PC-3 (cell line): ENCODE measurements around the gene MAP3K20. TPM values are rescaled to one million over a fixed set of nuclear protein-coding genes. Genes with fewer than 3 reads are reported as not detected.

Source experiments
- ATAC-seq: fragments of 200-7000 bp; cut with Tn5 transposase; 2 replicates; pipeline ENCODE4 v1.9.1; 2020; ENCODE audit warnings: mild to moderate bottlenecking, moderate library complexity
- BruUV-seq: library from RNA; stranded (reverse); fragments of 400-500 nt; replicated peaks from 2 replicates; lab custom pipeline; 2021; lab: Mats Ljungman, UMichigan
- CTCF ChIA-PET: fragments of 300-600 bp; sonication (Branson Sonifier 250); formaldehyde crosslinking; loops from one replicate; lab custom pipeline; 2022; ENCODE audit warnings: antibody characterized with exemption; lab: Charles Lee
- POLR2A ChIA-PET: fragments of 300-600 bp; sonication (Branson Sonifier 250); formaldehyde crosslinking; loops from one replicate; lab custom pipeline; 2022; ENCODE audit warnings: antibody characterized with exemption; ENCODE audit not compliant: unreplicated experiment; lab: Charles Lee
- DNase-seq: peaks from one replicate; pipeline ENCODE4 v3.0.0-alpha.2; 2015
- H2AFZ ChIP-seq: fragments of 300-600 bp; sonication (generic); 2 replicates; pipeline ENCODE4 v1.6.0; 2016; ENCODE audit warnings: antibody characterized with exemption, low read length
- H3F3A ChIP-seq: fragments of 300-600 bp; sonication (generic); one replicate; pipeline ENCODE4 v1.6.0; 2017; ENCODE audit warnings: antibody characterized with exemption, low read length, control low read depth, mild to moderate bottlenecking; ENCODE audit not compliant: unreplicated experiment
- H3K27ac ChIP-seq: fragments of 300-600 bp; sonication (generic); 2 replicates; pipeline ENCODE4 v1.5.1; 2016; ENCODE audit warnings: mild to moderate bottlenecking, low read length
- H3K27me3 ChIP-seq: fragments of 300-600 bp; sonication (generic); 2 replicates; pipeline ENCODE4 v1.6.1; 2016; ENCODE audit warnings: low read length, mixed read lengths
- H3K36me3 ChIP-seq: fragments of 300-600 bp; sonication (generic); 2 replicates; pipeline ENCODE4 v1.6.1; 2016; ENCODE audit warnings: low read depth, mixed run types, low read length, mixed read lengths
- H3K4me1 ChIP-seq: fragments of 300-600 bp; sonication (generic); 2 replicates; pipeline ENCODE4 v1.5.1; 2016; ENCODE audit warnings: low read length; ENCODE audit not compliant: insufficient read depth
- H3K4me2 ChIP-seq: fragments of 300-600 bp; sonication (generic); 2 replicates; pipeline ENCODE4 v1.6.0; 2016; ENCODE audit warnings: low read length
- H3K4me3 ChIP-seq: fragments of 300-600 bp; sonication (generic); 2 replicates; pipeline ENCODE4 v1.5.1; 2016; ENCODE audit warnings: mild to moderate bottlenecking, low read length, mixed read lengths
- H3K79me2 ChIP-seq: fragments of 300-600 bp; sonication (generic); 2 replicates; pipeline ENCODE4 v1.6.1; 2017; ENCODE audit warnings: low read length, mixed read lengths
- H3K9ac ChIP-seq: fragments of 300-600 bp; sonication (generic); 2 replicates; pipeline ENCODE4 v1.6.0; 2016; ENCODE audit warnings: mild to moderate bottlenecking, low read length
- H3K9me2 ChIP-seq: fragments of 300-600 bp; sonication (generic); replicated peaks from 2 replicates; pipeline ENCODE4 v1.6.1; 2016; ENCODE audit warnings: mixed run types, low read length, mixed read lengths
- H3K9me3 ChIP-seq: fragments of 300-600 bp; sonication (generic); 2 replicates; pipeline ENCODE4 v1.6.1; 2016; ENCODE audit warnings: low read length, mixed read lengths
- H4K20me1 ChIP-seq: fragments of 300-600 bp; sonication (generic); 2 replicates; pipeline ENCODE4 v1.6.1; 2016; ENCODE audit warnings: low read length, mixed read lengths
- CTCF ChIP-seq: fragments of 300-600 bp; sonication (generic); conservative IDR thresholded peaks from 2 replicates; pipeline ENCODE4 v1.5.1; 2017; ENCODE audit warnings: antibody characterized with exemption, low read depth, mild to moderate bottlenecking, low read length
- EZH2 ChIP-seq: fragments of 300-600 bp; sonication (generic); IDR thresholded peaks from one replicate; pipeline ENCODE4 v1.6.1; 2017; ENCODE audit warnings: antibody characterized with exemption, mild to moderate bottlenecking, low read length; ENCODE audit not compliant: unreplicated experiment
- EZH2phosphoT487 ChIP-seq: fragments of 300-600 bp; sonication (generic); IDR thresholded peaks from 2 replicates; pipeline ENCODE4 v1.6.1; 2018; ENCODE audit warnings: mild to moderate bottlenecking, antibody characterized with exemption, low read length, borderline replicate concordance
- intact Hi-C: fragments of 100-400 bp; cut with micrococcal nuclease; formaldehyde crosslinking; loops from 2 replicates; pipeline ENCODE4 v1.9.0; 2023
- total RNA-seq: library from RNA; depleted of rRNA; stranded (reverse); fragments of >200 nt; gene quantifications from 2 replicates; pipeline ENCODE4 v1.2.3, GENCODE V29; 2014

Gene MAP3K20
- total RNA-seq, 1 experiment from 2014 or later, result 29.8 TPM

GRCh38 chr2:173028671-173029070 is 47.0 kb upstream of the MAP3K20 start:
- no peak overlapping the region for H3K4me2 ChIP-seq
- H3K4me3 ChIP-seq, result no peak overlapping the region
- H3K9ac ChIP-seq, result no peak overlapping the region
- H3K9me2 ChIP-seq, result no peaks in the 10 kb centered on the region
- intact Hi-C loops, result loop anchor here (5.0 kb wide), 1 partner anchor 1319 kb away; no protein-coding TSS in a partner anchor
- H3K4me1 ChIP-seq, result peaks cover 4% of the 10 kb centered on the region
- no peak overlapping the region for H2AFZ ChIP-seq
- H3K27ac ChIP-seq, result no peak overlapping the region
- no peaks in the 10 kb centered on the region for H3K9me3 ChIP-seq
- no peak for DNase-seq
- CTCF ChIA-PET, result interaction anchor here (0.7 to 2.1 kb wide), 3 partner anchors 21 to 182 kb away, joined by 3 to 6 read pairs (median 3); no protein-coding TSS in a partner anchor
- no peaks in the 10 kb centered on the region for H3F3A ChIP-seq
- no peaks in the 10 kb centered on the region for H3K79me2 ChIP-seq
- ATAC-seq, result no peak
- no peaks in the 10 kb centered on the region for H3K27me3 ChIP-seq
- H3K36me3 ChIP-seq, result no peaks in the 10 kb centered on the region
- TF ChIP-seq EZH2phosphoT487 (no peak), EZH2 (no peak), CTCF (no peak)
- H4K20me1 ChIP-seq, result no peaks in the 10 kb centered on the region
- POLR2A ChIA-PET, result no interaction called here
- no TSS peak for BruUV-seq

GRCh38 chr2:173030561-173031490 is 44.8 kb upstream of the MAP3K20 start:
- no peak overlapping the region for H3K4me3 ChIP-seq
- ATAC-seq (no peak), DNase-seq (no peak)
- POLR2A ChIA-PET, result interaction anchor here (0.8 kb wide), 1 partner anchor 23 kb away, joined by 3 read pairs; no protein-coding TSS in a partner anchor
- no peak for TF ChIP-seq EZH2phosphoT487
- TF ChIP-seq EZH2, result no peak
- no peak for TF ChIP-seq CTCF
- no peak overlapping the region for H3K27ac ChIP-seq
- no peaks in the 10 kb centered on the region for H3K36me3 ChIP-seq
- H3K9me3 ChIP-seq, result no peaks in the 10 kb centered on the region
- no peaks in the 10 kb centered on the region for H4K20me1 ChIP-seq
- no peaks in the 10 kb centered on the region for H3K9me2 ChIP-seq
- no TSS peak for BruUV-seq
- H3K79me2 ChIP-seq, result no peaks in the 10 kb centered on the region
- H3K4me2 ChIP-seq, result no peak overlapping the region
- H3K9ac ChIP-seq, result no peak overlapping the region
- H2AFZ ChIP-seq, result no peak overlapping the region
- CTCF ChIA-PET, result interaction anchor here (0.6 kb wide), 1 partner anchor 173 kb away, joined by 3 read pairs; no protein-coding TSS in a partner anchor
- no peaks in the 10 kb centered on the region for H3F3A ChIP-seq
- intact Hi-C loops, result no loop called here
- no peaks in the 10 kb centered on the region for H3K27me3 ChIP-seq
- H3K4me1 ChIP-seq, result peaks cover 4% of the 10 kb centered on the region

GRCh38 chr2:173032032-173032431 is 43.6 kb upstream of the MAP3K20 start:
- H3K36me3 ChIP-seq, result no peaks in the 10 kb centered on the region
- H3K9me2 ChIP-seq, result no peaks in the 10 kb centered on the region
- no peaks in the 10 kb centered on the region for H4K20me1 ChIP-seq
- no peaks in the 10 kb centered on the region for H3K27me3 ChIP-seq
- no peaks in the 10 kb centered on the region for H3F3A ChIP-seq
- no peaks in the 10 kb centered on the region for H3K9me3 ChIP-seq
- intact Hi-C loops, result no loop called here
- H3K4me2 ChIP-seq, result no peak overlapping the region
- no peak overlapping the region for H2AFZ ChIP-seq
- no peak for ATAC-seq
- no peaks in the 10 kb centered on the region for H3K79me2 ChIP-seq
- CTCF ChIA-PET, result interaction anchor here (0.6 kb wide), 1 partner anchor 370 kb away, joined by 4 read pairs; no protein-coding TSS in a partner anchor
- POLR2A ChIA-PET, result no interaction called here
- H3K4me3 ChIP-seq, result no peak overlapping the region
- H3K4me1 ChIP-seq, result peaks cover 4% of the 10 kb centered on the region
- no peak for DNase-seq
- H3K9ac ChIP-seq, result no peak overlapping the region
- no peak for TF ChIP-seq EZH2phosphoT487
- BruUV-seq, result no TSS peak
- no peak overlapping the region for H3K27ac ChIP-seq
